T-helper 17 cell (primary cell): ENCODE results near the gene SETBP1. TPM values are rescaled to one million over a fixed set of nuclear protein-coding genes. Genes with fewer than 3 reads are reported as not detected.

Experiments used
- ATAC-seq: fragments of 150-1000 bp; cut with Tn5 transposase; 2 replicates; pipeline ENCODE4 v1.10.0; 2021; ENCODE audit warnings: mild to moderate bottlenecking, moderate library complexity
- DNase-seq, 3 donors: peaks; one replicate each; pipeline versions ENCODE4 v3.0.0 to v3.0.0-alpha.2; 2020 to 2021
- H3K9me3 ChIP-seq: one replicate; pipeline ENCODE4 v1.7.0; 2013; ENCODE audit warnings: low read length, mild to moderate bottlenecking; ENCODE audit not compliant: control insufficient read depth, poor library complexity, severe bottlenecking
- H3K27ac Mint-ChIP-seq: one replicate; pipeline ENCODE4 v1.8.0; 2022; ENCODE audit warnings: mild to moderate bottlenecking, moderate library complexity, mixed read lengths
- H3K27me3 Mint-ChIP-seq: one replicate; pipeline ENCODE4 v1.8.0; 2022; ENCODE audit warnings: mixed read lengths
- H3K36me3 Mint-ChIP-seq: one replicate; pipeline ENCODE4 v1.8.0; 2022; ENCODE audit warnings: low read depth, mixed read lengths
- H3K4me1 Mint-ChIP-seq: one replicate; pipeline ENCODE4 v1.8.0; 2022; ENCODE audit warnings: mild to moderate bottlenecking, mixed read lengths
- H3K4me3 Mint-ChIP-seq: one replicate; pipeline ENCODE4 v1.8.0; 2022; ENCODE audit warnings: mild to moderate bottlenecking, moderate library complexity, mixed read lengths
- total RNA-seq, 4 donors: library from RNA in 2 of 4; stranded (reverse) in 2 of 4; gene quantifications; one replicate each; pipeline ENCODE4 v1.2.3 and lab custom pipeline; 2022 to 2026

Gene SETBP1
- total RNA-seq, 2 donors from 2014 or later = 0.83 to 3.6 TPM

GRCh38 chr18:44838971-44839666, 158.4 kb downstream of the SETBP1 start:
- ATAC-seq (peak; percentile 81), DNase-seq (peak in 2 of 3 donors; percentile 8 to 16)
- Mint-ChIP-seq H3K4me1 (peaks cover 12% of the 10 kb centered on the region), H3K36me3 (no peaks in the 10 kb centered on the region), H3K4me3 (peak overlapping the region; percentile 73), H3K27me3 (no peaks in the 10 kb centered on the region), H3K27ac (peak overlapping the region; percentile 88)
- H3K9me3 ChIP-seq = no peaks in the 10 kb centered on the region

GRCh38 chr18:44840058-44840790, 159.5 kb downstream of the SETBP1 start:
- ATAC-seq (no peak), DNase-seq (no peak)
- Mint-ChIP-seq H3K4me1 (peaks cover 12% of the 10 kb centered on the region), H3K36me3 (no peaks in the 10 kb centered on the region), H3K27ac (no peak overlapping the region), H3K4me3 (no peak overlapping the region), H3K27me3 (no peaks in the 10 kb centered on the region)
- H3K9me3 ChIP-seq = no peaks in the 10 kb centered on the region

- H3K9me3 ChIP-seq = no peaks in the 10 kb centered on the region
- ATAC-seq (no peak), DNase-seq (no peak)
- Mint-ChIP-seq H3K36me3 (no peaks in the 10 kb centered on the region), H3K4me3 (no peak overlapping the region), H3K27ac (no peak overlapping the region), H3K4me1 (peaks cover 12% of the 10 kb centered on the region), H3K27me3 (no peaks in the 10 kb centered on the region)
These were observed 160.5 kb downstream of the SETBP1 start for GRCh38 chr18:44841221-44841620.

- no peak for ATAC-seq
- Mint-ChIP-seq H3K27ac (no peak overlapping the region), H3K4me3 (no peak overlapping the region)
These were observed 161.3 kb downstream of the SETBP1 start for GRCh38 chr18:44841752-44842587.

GRCh38 chr18:44842588-44843412, 162.1 kb downstream of the SETBP1 start:
- Mint-ChIP-seq H3K36me3 (no peaks in the 10 kb centered on the region), H3K4me1 (peaks cover 12% of the 10 kb centered on the region), H3K4me3 (no peak overlapping the region), H3K27me3 (peaks cover 5% of the 10 kb centered on the region), H3K27ac (no peak overlapping the region)
- ATAC-seq (no peak), DNase-seq (no peak)
- H3K9me3 ChIP-seq = no peaks in the 10 kb centered on the region

More at GRCh38 chr18:44841752-44842587, 161.3 kb downstream of the SETBP1 start:
- peaks cover 12% of the 10 kb centered on the region for H3K4me1 Mint-ChIP-seq
- no peaks in the 10 kb centered on the region for H3K9me3 ChIP-seq
- no peaks in the 10 kb centered on the region for H3K36me3 Mint-ChIP-seq
- DNase-seq = no peak
- H3K27me3 Mint-ChIP-seq = no peaks in the 10 kb centered on the region

- H3K9me3 ChIP-seq = no peaks in the 10 kb centered on the region
- no peak for ATAC-seq
- Mint-ChIP-seq H3K4me1 (peaks cover 3% of the 10 kb centered on the region), H3K27ac (no peak overlapping the region), H3K4me3 (no peak overlapping the region), H3K27me3 (peaks cover 7% of the 10 kb centered on the region), H3K36me3 (no peaks in the 10 kb centered on the region)
- no peak for DNase-seq
These were observed 163.8 kb downstream of the SETBP1 start for GRCh38 chr18:44844486-44844885.

- H3K9me3 ChIP-seq = no peaks in the 10 kb centered on the region
- no peak overlapping the region for H3K4me3 Mint-ChIP-seq
- H3K4me1 Mint-ChIP-seq = no peaks in the 10 kb centered on the region
- peaks cover 7% of the 10 kb centered on the region for H3K27me3 Mint-ChIP-seq
- DNase-seq = no peak
- no peak overlapping the region for H3K27ac Mint-ChIP-seq
- no peak for ATAC-seq
- H3K36me3 Mint-ChIP-seq = no peaks in the 10 kb centered on the region
These were observed 165.8 kb downstream of the SETBP1 start for GRCh38 chr18:44846450-44846849.

- H3K36me3 Mint-ChIP-seq = no peaks in the 10 kb centered on the region
- no peak overlapping the region for H3K27ac Mint-ChIP-seq
- no peaks in the 10 kb centered on the region for H3K4me1 Mint-ChIP-seq
- peaks cover 8% of the 10 kb centered on the region for H3K27me3 Mint-ChIP-seq
- no peak overlapping the region for H3K4me3 Mint-ChIP-seq
- DNase-seq (no peak), ATAC-seq (no peak)
- no peaks in the 10 kb centered on the region for H3K9me3 ChIP-seq
These were observed 168.1 kb downstream of the SETBP1 start for GRCh38 chr18:44848644-44849335.

- Mint-ChIP-seq H3K27ac (no peak overlapping the region), H3K4me3 (no peak overlapping the region), H3K4me1 (no peaks in the 10 kb centered on the region), H3K36me3 (no peaks in the 10 kb centered on the region), H3K27me3 (peaks cover 12% of the 10 kb centered on the region)
- no peaks in the 10 kb centered on the region for H3K9me3 ChIP-seq
- DNase-seq = no peak
- no peak for ATAC-seq
These were observed 168.7 kb downstream of the SETBP1 start for GRCh38 chr18:44849361-44849760.

GRCh38 chr18:44850001-44850400, 169.3 kb downstream of the SETBP1 start:
- Mint-ChIP-seq H3K27ac (no peak overlapping the region), H3K4me3 (no peak overlapping the region), H3K4me1 (no peaks in the 10 kb centered on the region), H3K27me3 (peaks cover 12% of the 10 kb centered on the region), H3K36me3 (no peaks in the 10 kb centered on the region)
- ATAC-seq (no peak), DNase-seq (no peak)
- H3K9me3 ChIP-seq = no peaks in the 10 kb centered on the region

- DNase-seq (no peak), ATAC-seq (no peak)
- peaks cover 12% of the 10 kb centered on the region for H3K27me3 Mint-ChIP-seq
- H3K36me3 Mint-ChIP-seq = no peaks in the 10 kb centered on the region
- no peaks in the 10 kb centered on the region for H3K4me1 Mint-ChIP-seq
- no peaks in the 10 kb centered on the region for H3K9me3 ChIP-seq
- no peak overlapping the region for H3K4me3 Mint-ChIP-seq
- no peak overlapping the region for H3K27ac Mint-ChIP-seq
These were observed 171.4 kb downstream of the SETBP1 start for GRCh38 chr18:44851856-44852621.

GRCh38 chr18:44852818-44853217, 172.1 kb downstream of the SETBP1 start:
- DNase-seq (no peak), ATAC-seq (no peak)
- no peak overlapping the region for H3K27ac Mint-ChIP-seq
- peaks cover 7% of the 10 kb centered on the region for H3K27me3 Mint-ChIP-seq
- H3K36me3 Mint-ChIP-seq = no peaks in the 10 kb centered on the region
- no peak overlapping the region for H3K4me3 Mint-ChIP-seq
- no peaks in the 10 kb centered on the region for H3K9me3 ChIP-seq
- H3K4me1 Mint-ChIP-seq = no peaks in the 10 kb centered on the region
